ENCODE measurements around the gene DHX34. TPM values are rescaled to one million over a fixed set of nuclear protein-coding genes. Genes with fewer than 3 reads are reported as not detected.
A peak's percentile ranks its signal among the peaks of the same experiment; 100 is the strongest.

DHX34 gene
- total and polyA plus RNA-seq, 9 of the 15 experiments (the other 6 are each of a cell fraction or from before 2014, with no cell fraction given), result 0.36 to 42.0 (median 15.0) TPM

GRCh38 chr19:47352095-47352494, 3.0 kb downstream of the DHX34 start (continued):
- TF ChIP-seq TOE1 (IDR thresholded peaks at IDR 0.05; ENCODE audit: borderline replicate concordance) (peak; percentile 89), TOE1 (CRISPR knock-in tag; IDR thresholded peaks at IDR 0.05; ENCODE audit: borderline replicate concordance, low read depth) (no peak), PURB (CRISPR knock-in tag; IDR thresholded peaks at IDR 0.05; ENCODE audit: low read depth) (no peak), CREB1 (IDR thresholded peaks at IDR 0.05) (peak; percentile 56; the same call in 1 of the 2 replicates), CREB1 (CRISPR knock-in tag; IDR thresholded peaks at IDR 0.05) (peak; percentile 68; the same call in 1 of the 2 replicates), RAD51 (IDR thresholded peaks at IDR 0.05; ENCODE audit: borderline replicate concordance, low read depth) (peak; percentile 97), SIN3B (IDR thresholded peaks at IDR 0.05; ENCODE audit: low read depth) (peak; percentile 63), HCFC1 (IDR thresholded peaks at IDR 0.05; ENCODE audit: low read depth, low read length) (0 out of 2 replicates have a peak, but pooled peaks have one; percentile 46), USF1 (CRISPR knock-in tag; IDR thresholded peaks at IDR 0.05) (peak; percentile 91), CREM (IDR thresholded peaks at IDR 0.05; ENCODE audit: low read depth) (peak; percentile 95), ATF3 (IDR thresholded peaks at IDR 0.05) (peak; percentile 32; the same call in 1 of the 2 replicates), ATF3 (CRISPR knock-in tag; conservative IDR thresholded peaks at IDR 0.05) (no peak), AFF1 (IDR thresholded peaks at IDR 0.05; ENCODE audit: low read depth in 1 of 2, partially characterized antibody in 2 of 2) (peak in 1 of 2 experiments; percentile 47), USF2 (CRISPR knock-in tag; IDR thresholded peaks at IDR 0.05) (peak; percentile 95), RUNX1 (IDR thresholded peaks at IDR 0.05; ENCODE audit: low read depth) (no peak), C11orf30 (IDR thresholded peaks at IDR 0.05; ENCODE audit: low read depth) (peak; percentile 88), ZNF639 (CRISPR knock-in tag; conservative IDR thresholded peaks at IDR 0.05 in 1 of 2, IDR thresholded peaks at IDR 0.05 in 1 of 2) (peak in 1 of 2 experiments; percentile 61; a peak in 1 of 4 replicates), GATA2 (CRISPR knock-in tag; IDR thresholded peaks at IDR 0.05) (peak; percentile 81), HNRNPH1 (optimal IDR thresholded peaks at IDR 0.05; ENCODE audit: low read depth, low read length) (no peak), ZNF766 (CRISPR knock-in tag; conservative IDR thresholded peaks at IDR 0.05) (no peak), FOSL1 (tag; conservative IDR thresholded peaks at IDR 0.05) (0 out of 2 replicates have a peak, but pooled peaks have one; percentile 17)
